Mononuclear cell (primary cell): ENCODE measurements around the gene BRIX1. TPM values are rescaled to one million over a fixed set of nuclear protein-coding genes. Genes with fewer than 3 reads are reported as not detected.

Experiments used
- H3K27me3 ChIP-seq: 2 replicates; pipeline ENCODE4 v1.6.0; 2011; ENCODE audit warnings: low read length, control low read depth; ENCODE audit not compliant: insufficient read depth
- H3K4me1 ChIP-seq: 2 replicates; pipeline ENCODE4 v1.5.1; 2011; ENCODE audit warnings: mild to moderate bottlenecking, low read length, control low read depth; ENCODE audit not compliant: insufficient read depth
- H3K4me3 ChIP-seq: 2 replicates; pipeline ENCODE4 v1.5.1; 2011; ENCODE audit warnings: mild to moderate bottlenecking, low read length, moderate library complexity
- H3K9me3 ChIP-seq: 2 replicates; pipeline ENCODE4 v1.5.1; 2011; ENCODE audit warnings: low read depth, mild to moderate bottlenecking, control low read depth, low read length
- total RNA-seq: library from RNA; depleted of rRNA; stranded (reverse); fragments of >200 nt; gene quantifications from one replicate; pipeline ENCODE4 v1.2.3, GENCODE V29; 2012

The BRIX1 gene
- total RNA-seq, result 50.7 TPM

GRCh38 chr5:34915139-34915855 is at the start of gene BRIX1, which contains the start of gene RAD1:
Gene BRIX1 (plus strand): TSS chr5:34915711. CDS start chr5:34915739, 28 bp downstream.
Gene RAD1 (minus strand): TSS chr5:34915504. CDS start chr5:34914892, 612 bp downstream.
- H3K27me3 ChIP-seq, result no peaks in the 10 kb centered on the region
- peaks cover 32% of the 10 kb centered on the region for H3K4me1 ChIP-seq
- H3K4me3 ChIP-seq, result peak within 1 kb of the TSS; percentile 97
- no peaks in the 10 kb centered on the region for H3K9me3 ChIP-seq

GRCh38 chr5:34866989-34867471 is 48.5 kb upstream of the BRIX1 start:
- Histone ChIP-seq H3K27me3 (no peaks in the 10 kb centered on the region), H3K4me1 (no peaks in the 10 kb centered on the region), H3K9me3 (no peaks in the 10 kb centered on the region), H3K4me3 (no peak overlapping the region)

- no peaks in the 10 kb centered on the region for H3K9me3 ChIP-seq
- no peaks in the 10 kb centered on the region for H3K27me3 ChIP-seq
- no peak overlapping the region for H3K4me3 ChIP-seq
- H3K4me1 ChIP-seq, result no peaks in the 10 kb centered on the region
Measured at GRCh38 chr5:34867660-34868059, 47.9 kb upstream of the BRIX1 start.

GRCh38 chr5:34868791-34869190 is 46.7 kb upstream of the BRIX1 start:
- no peak overlapping the region for H3K4me3 ChIP-seq
- no peaks in the 10 kb centered on the region for H3K4me1 ChIP-seq
- no peaks in the 10 kb centered on the region for H3K9me3 ChIP-seq
- no peaks in the 10 kb centered on the region for H3K27me3 ChIP-seq

- Histone ChIP-seq H3K4me1 (no peaks in the 10 kb centered on the region), H3K9me3 (no peaks in the 10 kb centered on the region), H3K27me3 (no peaks in the 10 kb centered on the region), H3K4me3 (no peak overlapping the region)
Measured at GRCh38 chr5:34869256-34869655, 46.3 kb upstream of the BRIX1 start.

- H3K27me3 ChIP-seq, result no peaks in the 10 kb centered on the region
- no peak overlapping the region for H3K4me3 ChIP-seq
- H3K9me3 ChIP-seq, result no peaks in the 10 kb centered on the region
- H3K4me1 ChIP-seq, result no peaks in the 10 kb centered on the region
Measured at GRCh38 chr5:34870382-34870781, 45.1 kb upstream of the BRIX1 start.

GRCh38 chr5:34876275-34876674 is 39.2 kb upstream of the BRIX1 start:
- Histone ChIP-seq H3K4me1 (no peaks in the 10 kb centered on the region), H3K9me3 (peaks cover 4% of the 10 kb centered on the region), H3K27me3 (no peaks in the 10 kb centered on the region), H3K4me3 (no peak overlapping the region)

GRCh38 chr5:34881246-34881645 is 34.3 kb upstream of the BRIX1 start:
- Histone ChIP-seq H3K9me3 (no peaks in the 10 kb centered on the region), H3K4me3 (no peak overlapping the region), H3K4me1 (no peaks in the 10 kb centered on the region), H3K27me3 (no peaks in the 10 kb centered on the region)

GRCh38 chr5:34886392-34887119 is 29.0 kb upstream of the BRIX1 start:
- no peaks in the 10 kb centered on the region for H3K9me3 ChIP-seq
- H3K4me1 ChIP-seq, result no peaks in the 10 kb centered on the region
- H3K4me3 ChIP-seq, result no peak overlapping the region
- no peaks in the 10 kb centered on the region for H3K27me3 ChIP-seq

GRCh38 chr5:34889394-34889793 is 26.1 kb upstream of the BRIX1 start:
- Histone ChIP-seq H3K9me3 (no peaks in the 10 kb centered on the region), H3K4me1 (no peaks in the 10 kb centered on the region), H3K27me3 (no peaks in the 10 kb centered on the region), H3K4me3 (no peak overlapping the region)

GRCh38 chr5:34891981-34892380 is 23.5 kb upstream of the BRIX1 start:
- Histone ChIP-seq H3K4me1 (no peaks in the 10 kb centered on the region), H3K27me3 (no peaks in the 10 kb centered on the region), H3K9me3 (no peaks in the 10 kb centered on the region), H3K4me3 (no peak overlapping the region)

GRCh38 chr5:34892414-34892813 is 23.1 kb upstream of the BRIX1 start:
- Histone ChIP-seq H3K4me1 (no peaks in the 10 kb centered on the region), H3K4me3 (no peak overlapping the region), H3K9me3 (no peaks in the 10 kb centered on the region), H3K27me3 (no peaks in the 10 kb centered on the region)

GRCh38 chr5:34894716-34895115 is 20.8 kb upstream of the BRIX1 start:
- Histone ChIP-seq H3K27me3 (no peaks in the 10 kb centered on the region), H3K9me3 (no peaks in the 10 kb centered on the region), H3K4me1 (no peaks in the 10 kb centered on the region), H3K4me3 (no peak overlapping the region)

- Histone ChIP-seq H3K27me3 (no peaks in the 10 kb centered on the region), H3K4me3 (no peak overlapping the region), H3K4me1 (no peaks in the 10 kb centered on the region), H3K9me3 (no peaks in the 10 kb centered on the region)
Measured at GRCh38 chr5:34895641-34896419, 19.7 kb upstream of the BRIX1 start.

- H3K27me3 ChIP-seq, result no peaks in the 10 kb centered on the region
- no peaks in the 10 kb centered on the region for H3K4me1 ChIP-seq
- no peak overlapping the region for H3K4me3 ChIP-seq
- H3K9me3 ChIP-seq, result no peaks in the 10 kb centered on the region
Measured at GRCh38 chr5:34897646-34898045, 17.9 kb upstream of the BRIX1 start.
